Body of pancreas (tissue), 4 donors: ENCODE results near the gene STXBP1. TPM values are rescaled to one million over a fixed set of nuclear protein-coding genes. Genes with fewer than 3 reads are reported as not detected.

Experiments
- ATAC-seq: fragments of 150-250 bp; one replicate; pipeline ENCODE4 v1.9.1; 2016
- DNase-seq, 4 donors: peaks; one replicate each; pipeline ENCODE4 v3.0.0-alpha.2; 2019
- H3K27ac ChIP-seq, 4 donors: fragments of 200-600 bp; sonication (generic); 1 replicate in 3 of 4; 2 replicates in 1 of 4; pipeline versions ENCODE4 v1.5.1 to v1.6.1; 2016 to 2019; ENCODE audit warnings: mild to moderate bottlenecking in 1 of 4, mixed read lengths in 1 of 4, moderate library complexity in 1 of 4
- H3K27me3 ChIP-seq, 2 donors: fragments of 200-600 bp; sonication (generic); one replicate each; pipeline ENCODE4 v1.6.0; 2016; ENCODE audit warnings: mild to moderate bottlenecking in 1 of 2
- H3K36me3 ChIP-seq, 2 donors: fragments of 200-600 bp; sonication (generic); replicated peaks in 1 of 2; 2 replicates each; pipeline ENCODE4 v1.5.1; 2016; ENCODE audit warnings: low read depth in 2 of 2; ENCODE audit not compliant: insufficient read depth in 1 of 2
- H3K4me1 ChIP-seq: fragments of 200-600 bp; sonication (generic); one replicate; pipeline ENCODE4 v1.6.0; 2016
- H3K4me3 ChIP-seq, 2 donors: fragments of 200-600 bp; sonication (generic); 1 replicate in 1 of 2; 2 replicates in 1 of 2; pipeline ENCODE4 v1.5.1; 2016 to 2019
- H3K9me3 ChIP-seq, 3 donors: fragments of 200-600 bp; sonication (generic); 1 replicate in 2 of 3; 2 replicates in 1 of 3; pipeline ENCODE4 v1.5.1; 2016
- CTCF ChIP-seq, 7 experiments: fragments of 450-650 bp in 4 of 7; fragments of 200-600 bp in 3 of 7; sonication (generic) in 3 of 7; IDR thresholded peaks; one replicate each; pipeline ENCODE4 v1.5.1; 2016 to 2019; ENCODE audit warnings: antibody characterized with exemption in 7 of 7
- POLR2A ChIP-seq, 3 donors: fragments of 450-650 bp; IDR thresholded peaks; one replicate each; pipeline ENCODE4 v1.6.1; 2016; ENCODE audit warnings: antibody characterized with exemption in 3 of 3, mild to moderate bottlenecking in 2 of 3
- WGBS, 2 donors: methylation state at CpG; one replicate each; pipeline ENCODE4 v1.1.5; 2017; 5-methylcytosine and 5-hydroxymethylcytosine counted together
- intact Hi-C: fragments of 100-400 bp; cut with DNase I; formaldehyde crosslinking; loops from one replicate; pipeline ENCODE4 v1.15.1; 2023
- total RNA-seq, 2 donors: library from RNA; depleted of rRNA; stranded (reverse); fragments of >200 nt; gene quantifications; one replicate each; pipeline ENCODE4 v1.1.0, GENCODE V29; 2016

STXBP1 gene
- total RNA-seq, 2 donors from 2014 or later = 34.5 to 39.9 TPM

DNA sequence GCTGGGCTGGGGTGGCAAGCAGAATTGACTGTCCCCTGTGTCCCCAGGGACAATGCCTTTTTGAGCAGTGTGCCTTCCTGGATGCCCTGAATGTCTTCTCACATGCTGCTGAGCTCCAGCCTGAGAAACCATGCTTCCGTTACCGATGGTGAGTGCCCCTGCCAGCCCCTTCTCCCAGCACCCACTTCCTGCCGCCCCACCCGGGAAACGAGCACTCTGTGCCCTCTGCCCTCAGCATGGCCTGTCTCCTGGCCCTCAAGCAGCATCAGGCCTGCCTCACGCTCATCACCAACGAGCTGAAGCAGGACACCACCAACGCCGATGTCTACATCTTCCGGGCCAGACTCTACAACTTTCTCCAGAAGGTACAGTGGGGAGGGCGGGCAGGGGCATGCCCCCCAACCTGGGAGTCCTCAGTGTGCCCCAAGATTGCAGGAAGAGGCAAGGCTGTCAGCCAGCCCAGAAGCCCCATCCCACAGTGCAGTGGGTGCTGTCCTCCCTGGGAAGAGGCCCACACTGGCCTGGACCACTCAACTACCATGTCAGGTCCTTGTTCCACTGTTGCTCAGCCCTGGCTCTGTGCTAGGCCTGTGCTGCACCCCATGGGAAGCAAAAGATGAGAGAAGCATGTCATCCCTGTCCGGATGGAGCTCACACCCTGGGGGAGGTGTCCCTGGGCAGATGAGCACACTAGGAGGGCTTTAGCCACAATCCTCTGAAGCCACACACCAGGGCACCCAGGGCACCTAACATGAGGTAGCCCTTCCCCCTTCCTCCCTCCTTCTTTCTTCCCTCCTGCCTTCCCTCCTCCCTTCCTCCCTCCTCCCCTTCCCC lies 108.2 kb downstream of the STXBP1 start:
- no peak for DNase-seq
- 82 to 83% methylated on average over 12 of the region's 12 CpGs for WGBS, 2 donors
- TF ChIP-seq POLR2A (IDR thresholded peaks at IDR 0.05) = no peak
- TF ChIP-seq CTCF (IDR thresholded peaks at IDR 0.05) = no peak
- H3K9me3 ChIP-seq = no peaks in the 10 kb centered on the region
- ATAC-seq = no peak
- H3K4me3 ChIP-seq = no peak overlapping the region
- peaks cover 6% of the 10 kb centered on the region for H3K4me1 ChIP-seq
- no peaks in the 10 kb centered on the region for H3K36me3 ChIP-seq
- H3K27me3 ChIP-seq = no peaks in the 10 kb centered on the region
- intact Hi-C loops = no loop called here
- H3K27ac ChIP-seq = no peak overlapping the region

- intact Hi-C loops = no loop called here
- Histone ChIP-seq H3K4me3 (no peak overlapping the region), H3K27ac (no peak overlapping the region), H3K36me3 (no peaks in the 10 kb centered on the region), H3K4me1 (peaks cover 6% of the 10 kb centered on the region), H3K27me3 (no peaks in the 10 kb centered on the region), H3K9me3 (no peaks in the 10 kb centered on the region)
- no peak for TF ChIP-seq POLR2A (IDR thresholded peaks at IDR 0.05)
- TF ChIP-seq CTCF (IDR thresholded peaks at IDR 0.05) = no peak
- DNase-seq (no peak), ATAC-seq (no peak)
Measured at GRCh38 chr9:127720865-127721227, 108.8 kb downstream of the STXBP1 start.

- Histone ChIP-seq H3K27ac (no peak overlapping the region), H3K9me3 (no peaks in the 10 kb centered on the region), H3K4me3 (no peak overlapping the region), H3K36me3 (no peaks in the 10 kb centered on the region), H3K4me1 (peaks cover under 1% of the 10 kb centered on the region), H3K27me3 (no peaks in the 10 kb centered on the region)
- intact Hi-C loops = no loop called here
- DNase-seq (no peak), ATAC-seq (no peak)
- TF ChIP-seq CTCF (IDR thresholded peaks at IDR 0.05) (no peak), POLR2A (IDR thresholded peaks at IDR 0.05) (no peak)
- WGBS, 2 donors = 67% methylated on average over 4 to 11 of the region's 11 CpGs
Measured at GRCh38 chr9:127721391-127721821, 109.3 kb downstream of the STXBP1 start.

DNA sequence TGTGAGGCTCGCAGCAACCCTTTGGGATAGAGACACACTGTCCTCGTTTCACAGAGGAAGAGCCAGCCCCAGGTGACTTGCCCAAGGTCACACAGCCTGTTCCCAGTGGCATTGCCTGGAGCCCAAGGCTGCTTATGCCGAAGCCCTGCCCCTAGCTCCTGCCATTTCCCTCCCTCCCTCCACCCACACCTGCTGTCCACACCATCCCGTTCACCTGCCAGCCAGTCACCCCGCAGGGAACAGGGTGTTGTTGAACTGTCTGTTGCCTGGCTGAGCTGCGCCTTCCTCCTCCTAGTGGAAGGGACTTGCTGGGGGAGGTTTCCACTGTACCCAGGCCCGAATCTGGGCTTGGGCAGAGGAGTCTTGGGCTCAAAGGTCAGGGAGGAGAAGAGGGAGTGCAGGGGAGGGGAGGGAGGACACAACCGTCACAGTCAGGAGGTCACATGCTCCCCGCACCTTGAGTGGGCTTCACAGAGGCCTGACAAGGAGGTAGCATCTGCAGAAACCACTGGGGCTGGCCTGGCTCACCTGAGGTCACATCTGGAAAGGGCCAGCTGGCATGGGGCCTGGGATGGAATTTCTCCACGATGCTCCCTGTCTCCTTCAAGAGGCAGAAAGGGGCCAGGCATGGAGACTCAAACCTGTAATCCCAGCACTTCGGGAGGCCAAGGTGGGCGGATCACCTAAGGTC lies 110.1 kb downstream of the STXBP1 start:
- Histone ChIP-seq H3K36me3 (no peaks in the 10 kb centered on the region), H3K4me3 (no peak overlapping the region), H3K27ac (no peak overlapping the region), H3K4me1 (no peaks in the 10 kb centered on the region), H3K9me3 (no peaks in the 10 kb centered on the region), H3K27me3 (no peaks in the 10 kb centered on the region)
- TF ChIP-seq POLR2A (IDR thresholded peaks at IDR 0.05) = no peak
- TF ChIP-seq CTCF (IDR thresholded peaks at IDR 0.05) = no peak
- WGBS, 2 donors = 63 to 65% methylated on average over 8 to 12 of the region's 12 CpGs
- intact Hi-C loops = no loop called here
- ATAC-seq (no peak), DNase-seq (no peak)
